ENCODE results near the gene PAN2.
A peak's percentile ranks its signal among the peaks of the same experiment; 100 is the strongest.
"Not testable (repeated sequence)": the region's sequence is repeated elsewhere in the genome, so short reads cannot be mapped to it uniquely, and the experiment has no call there.

Gene PAN2

DNA sequence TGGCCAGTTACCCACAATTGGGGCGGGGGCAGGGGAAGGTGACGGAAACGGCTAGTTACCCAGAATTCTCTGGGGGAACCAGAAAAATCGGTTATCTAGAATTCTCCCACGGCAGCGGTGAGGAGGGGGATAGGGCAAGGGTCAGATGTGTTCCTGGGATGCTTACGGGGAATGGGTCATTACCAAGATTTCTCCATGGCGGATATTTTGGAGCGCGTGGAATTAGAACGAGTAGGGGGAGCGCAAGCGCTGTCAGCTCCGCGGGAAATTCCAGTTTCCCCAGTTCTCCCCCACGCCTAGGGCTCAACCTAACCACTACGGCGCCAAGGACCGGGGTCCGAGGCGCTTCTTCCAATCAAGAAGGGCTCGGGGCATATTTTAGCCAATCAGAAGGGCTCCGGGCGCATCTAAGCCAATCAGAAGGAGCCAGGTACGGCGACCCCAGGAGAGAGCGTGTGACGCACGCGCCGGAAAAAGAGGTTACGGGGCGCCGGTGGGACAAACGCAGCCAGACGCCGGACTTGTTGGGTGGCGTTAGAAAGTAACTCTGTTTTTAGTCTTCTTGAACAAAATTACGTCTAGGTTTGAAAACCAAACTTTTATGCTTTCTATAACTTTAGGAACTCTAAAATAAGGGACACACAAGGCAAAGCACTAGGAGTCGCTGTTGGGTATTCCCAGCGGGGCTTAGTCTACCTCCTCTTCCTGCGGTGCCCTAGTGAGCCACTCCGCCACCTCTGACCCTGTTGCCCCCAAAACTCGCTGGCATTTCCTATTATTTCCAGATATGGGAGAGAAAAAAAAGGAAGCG lies at the start of gene PAN2:
Gene PAN2, minus strand, starts transcription at position 322 of the 811 bp plus-strand sequence. CDS start 906 bp downstream, outside the sequence.
- DNase-seq, result peak; percentile 99

DNA sequence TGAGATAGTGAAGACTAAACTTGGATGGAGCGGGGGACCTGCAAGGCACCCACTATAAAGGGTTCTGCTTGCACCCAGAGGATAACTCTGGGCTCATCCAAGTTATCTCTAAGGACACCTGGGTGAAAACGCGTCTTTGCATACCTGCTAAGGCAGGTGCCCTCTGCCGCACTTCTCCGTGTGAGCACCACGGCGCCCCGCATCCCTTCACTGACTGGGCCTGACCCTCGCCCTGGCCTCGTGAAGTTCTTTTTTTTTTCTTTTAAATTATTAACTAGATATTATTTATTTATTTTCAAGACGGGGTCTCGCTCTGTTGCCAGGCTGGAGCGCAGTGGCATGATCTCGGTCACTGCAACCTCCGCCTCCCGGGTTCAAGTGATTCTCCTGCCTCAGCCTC lies 48.8 kb upstream of the PAN2 start:
- DNase-seq, result no peak

GRCh38 chr12:56377989-56378316 lies 44.2 kb upstream of the PAN2 start:
- DNase-seq, result no peak

DNA sequence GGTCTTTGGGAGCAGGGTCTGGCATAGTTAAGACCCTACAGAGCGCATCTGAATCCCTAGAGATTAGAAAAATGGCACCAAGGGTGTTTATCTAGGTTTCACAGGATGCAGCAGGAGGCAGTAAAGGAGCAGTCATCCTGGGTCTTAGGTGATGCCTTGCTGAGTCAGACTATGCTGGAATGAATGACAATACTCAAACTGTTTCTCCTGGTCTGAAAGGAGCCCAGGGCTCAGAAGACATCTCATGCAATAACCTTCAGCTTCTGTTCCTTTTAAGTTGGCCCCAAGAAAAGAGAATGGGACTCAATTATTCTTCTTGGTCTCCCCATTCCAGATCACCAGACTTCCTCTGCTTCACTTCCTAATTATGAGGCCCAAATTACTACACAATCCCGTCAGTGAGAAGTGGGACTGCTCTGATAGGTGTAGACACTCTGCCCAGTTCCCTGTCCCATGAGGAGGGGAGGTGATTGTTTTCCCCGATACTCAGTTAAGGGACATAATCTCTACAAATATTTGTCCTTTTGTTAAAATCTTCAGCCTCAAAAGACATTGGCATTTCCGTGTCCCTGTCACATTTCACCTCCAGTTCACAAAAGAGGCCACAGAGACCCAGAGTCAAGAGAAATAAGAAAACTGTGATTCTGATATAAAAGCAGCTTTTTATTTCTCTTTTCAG lies 43.6 kb upstream of the PAN2 start:
- DNase-seq, result peak; percentile 21

DNA sequence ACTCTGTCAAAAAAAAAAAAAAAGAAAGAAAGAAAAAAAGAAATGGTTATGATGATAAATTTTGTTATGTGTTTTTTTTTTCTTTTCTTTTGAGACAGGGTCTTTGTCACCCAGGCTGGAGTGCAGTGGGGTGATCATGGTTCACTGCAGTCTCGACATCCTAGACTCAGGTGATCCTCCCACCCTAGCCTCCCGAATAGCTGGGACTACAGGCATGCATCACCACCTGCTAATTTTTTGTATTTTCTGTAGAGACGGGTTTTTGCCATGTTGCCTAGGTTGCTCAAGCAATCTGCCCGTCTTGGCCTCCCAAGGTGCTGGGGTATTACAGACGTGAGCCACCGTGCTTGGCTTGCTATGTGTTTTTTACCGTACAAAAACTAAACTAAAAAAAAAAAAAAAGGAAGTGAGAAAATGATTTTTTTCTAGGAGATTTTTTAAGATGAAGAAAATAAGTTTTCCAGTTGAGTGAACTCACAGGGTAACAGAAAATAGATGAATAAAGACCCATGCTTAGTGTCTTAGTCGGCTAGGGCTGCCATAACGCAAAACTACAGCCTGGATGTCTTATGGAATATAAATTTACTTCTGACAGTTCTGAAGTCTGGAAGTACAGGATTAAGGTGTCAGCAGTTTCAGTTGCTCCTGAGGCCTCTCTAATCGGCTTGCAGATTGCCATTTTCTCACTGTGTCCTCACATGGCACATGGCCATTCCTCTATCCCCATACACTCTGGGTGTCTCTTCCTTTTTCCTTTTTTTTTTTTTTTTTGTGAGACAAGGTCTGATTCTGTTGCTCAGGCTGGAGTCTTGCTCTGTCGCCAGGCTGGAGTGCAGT lies 42.0 kb upstream of the PAN2 start:
- DNase-seq, result no peak

- DNase-seq, result no peak
Observed at GRCh38 chr12:56374726-56375597, 41.2 kb upstream of the PAN2 start.

- DNase-seq, result no peak
Observed at GRCh38 chr12:56373515-56373914, 39.7 kb upstream of the PAN2 start.

GRCh38 chr12:56366948-56367347 lies 33.1 kb upstream of the PAN2 start:
- DNase-seq, result no peak

DNA sequence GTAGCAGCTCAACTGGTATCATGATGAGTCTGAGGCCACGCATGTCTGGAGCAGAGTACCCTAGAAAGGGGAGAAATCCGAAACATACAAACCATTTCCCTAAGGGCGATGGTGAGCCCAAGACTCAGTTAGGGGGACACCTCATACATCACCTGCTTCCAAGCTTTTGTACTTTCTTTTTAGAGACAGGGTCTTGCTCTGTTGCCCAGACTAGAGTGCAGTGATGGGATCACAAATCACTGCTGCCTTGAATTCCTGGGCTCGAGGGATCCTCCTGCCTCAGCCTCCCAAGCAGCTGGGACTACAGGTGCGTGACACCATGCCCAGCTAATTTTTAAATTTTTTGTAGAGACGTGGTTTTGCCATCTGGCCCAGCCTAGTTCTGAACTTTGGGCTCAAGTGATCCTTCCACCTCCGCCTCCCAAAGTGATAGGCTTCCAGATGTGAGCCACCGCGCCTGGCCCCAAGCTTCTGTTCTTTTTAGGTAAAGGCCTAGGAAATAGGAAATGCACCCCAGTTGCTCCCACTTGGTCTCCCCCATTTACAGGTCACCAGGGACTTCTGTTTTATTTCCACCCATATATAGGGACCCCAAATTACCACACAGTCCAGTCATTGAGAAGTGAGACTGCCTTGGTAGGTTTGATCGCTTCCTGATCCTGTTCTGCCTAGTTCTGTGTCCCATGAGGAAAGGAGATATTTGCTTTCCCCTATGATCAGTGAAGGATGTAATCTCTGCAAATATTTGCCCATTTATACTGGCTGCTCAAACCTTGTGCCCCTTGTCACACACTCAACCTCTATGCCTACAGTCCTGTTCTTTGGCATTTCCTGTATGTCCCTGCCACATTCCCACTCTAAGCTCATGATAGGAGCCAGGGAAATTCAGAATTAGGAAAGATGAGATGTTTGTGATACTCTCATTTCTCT lies 28.6 kb upstream of the PAN2 start, which contains the start of gene APOF:
Gene APOF, minus strand, starts transcription at position 728 of the 930 bp plus-strand sequence. Its CDS starts 112 bp downstream, at position 616.
- no peak for DNase-seq

- peak; percentile 15 for DNase-seq
Observed at GRCh38 chr12:56361487-56362129, 27.8 kb upstream of the PAN2 start.

DNA sequence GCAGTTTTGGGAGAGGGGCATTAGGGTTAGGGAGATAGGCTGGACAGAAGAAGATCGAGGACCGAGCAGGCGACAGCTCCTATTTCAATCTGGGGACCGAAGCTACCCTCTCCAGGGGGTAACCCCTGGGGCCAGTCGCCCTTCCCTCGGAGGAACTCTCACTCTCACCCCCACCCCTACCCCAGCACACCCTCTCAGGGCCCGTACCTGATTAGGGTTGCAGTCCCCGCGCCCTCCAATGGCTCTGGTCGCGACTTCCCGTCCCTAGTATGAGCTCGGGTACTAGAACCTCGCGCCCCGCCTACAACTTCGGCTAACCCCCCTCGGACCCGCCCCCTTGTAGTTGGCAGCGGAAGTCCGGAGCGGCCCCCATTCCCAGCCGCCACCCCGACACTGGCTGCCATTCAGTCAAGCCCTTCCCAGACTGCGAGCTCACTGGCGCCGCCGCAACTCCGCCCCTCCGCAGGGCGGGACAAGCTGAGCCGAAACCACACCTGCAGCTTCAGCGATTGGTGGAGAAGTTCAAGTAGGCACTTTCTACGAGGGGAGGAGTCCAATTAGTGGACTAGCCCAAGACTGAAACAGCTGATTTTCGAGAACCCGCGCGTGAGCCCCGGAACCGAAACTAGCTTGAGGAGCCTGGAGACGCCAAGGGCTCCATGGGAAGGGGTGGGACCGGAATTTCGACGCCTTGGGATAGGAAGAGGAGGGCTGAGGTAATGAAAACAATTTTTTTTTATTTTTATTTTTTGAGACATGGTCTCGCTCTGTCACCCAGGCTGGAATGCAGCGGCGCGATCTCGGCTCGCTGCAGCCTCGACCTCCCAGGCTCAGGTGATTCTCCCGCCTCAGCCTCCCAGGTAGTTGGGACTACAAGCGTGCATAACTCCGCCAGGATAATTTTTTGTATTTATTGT lies 26.3 kb upstream of the PAN2 start, which contains the start of gene STAT2:
Gene STAT2, minus strand, starts transcription at position 257 of the 917 bp plus-strand sequence. CDS start 3,536 bp downstream, outside the sequence.
- DNase-seq, result peak; percentile 99

GRCh38 chr12:56358836-56359532 lies 25.2 kb upstream of the PAN2 start:
- no peak for DNase-seq

DNA sequence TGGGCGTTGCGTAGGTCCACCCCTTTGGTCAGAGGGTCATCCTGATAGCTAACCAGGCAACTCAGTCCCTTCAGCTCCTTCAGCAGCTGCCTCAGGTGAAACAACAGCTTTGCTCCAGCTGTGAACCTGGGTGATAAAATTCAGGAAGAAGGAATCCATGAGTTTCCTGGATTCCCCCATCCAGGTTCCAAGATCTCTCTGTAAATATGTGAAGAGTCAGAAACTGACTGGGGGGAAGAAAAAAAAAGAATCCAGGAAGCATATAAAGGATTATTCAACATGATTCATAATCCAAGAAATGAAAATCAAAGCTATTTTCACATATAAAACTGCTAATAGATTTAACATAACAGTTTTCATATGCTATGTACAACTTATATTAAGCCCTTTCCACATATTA lies 17.5 kb upstream of the PAN2 start:
- no peak for DNase-seq

GRCh38 chr12:56350662-56351061 lies 16.9 kb upstream of the PAN2 start:
- no peak for DNase-seq

- DNase-seq, result no peak
Observed at GRCh38 chr12:56348776-56349175, 15.0 kb upstream of the PAN2 start.

DNA sequence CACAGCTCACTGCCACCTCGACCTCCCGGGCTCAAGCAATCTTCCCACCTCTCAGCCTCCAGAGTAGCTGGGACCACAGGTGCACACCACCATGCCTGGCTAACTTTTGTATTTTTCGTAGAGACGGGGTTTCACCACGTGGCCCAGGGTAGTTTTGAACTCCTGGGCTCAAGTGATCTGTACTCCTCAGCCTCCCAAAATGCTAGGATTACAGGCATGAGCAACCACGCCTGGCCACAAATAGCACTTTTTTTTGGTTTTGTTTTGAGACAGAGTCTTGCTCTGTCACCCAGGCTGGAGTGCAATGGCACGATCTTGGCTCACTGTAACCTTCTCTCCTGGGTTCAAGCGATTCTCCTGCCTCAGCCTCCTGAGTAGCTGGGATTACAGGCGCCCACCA lies 13.5 kb upstream of the PAN2 start:
- not testable (repeated sequence) for DNase-seq

DNA sequence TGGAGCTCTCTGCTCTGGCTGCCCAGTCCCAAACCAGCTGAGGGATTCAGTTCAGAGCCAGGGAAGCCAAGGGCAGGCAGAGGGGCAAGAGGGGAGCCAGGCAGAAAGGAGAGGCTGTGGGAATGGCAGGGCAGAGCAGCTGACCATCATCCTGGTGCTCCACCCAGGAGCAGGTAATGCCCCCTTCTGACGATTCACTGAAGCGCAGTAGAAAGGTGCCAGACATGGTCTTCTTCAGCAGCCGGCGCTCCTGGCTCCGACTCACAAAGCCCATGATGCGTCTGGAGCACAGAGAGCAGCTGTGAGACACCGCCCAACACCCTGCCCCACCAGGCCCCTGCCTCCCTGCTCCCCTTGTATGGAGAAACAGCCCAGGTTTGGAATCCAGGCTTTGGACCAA lies 12.9 kb upstream of the PAN2 start:
- no peak for DNase-seq

- not testable (repeated sequence) for DNase-seq
Observed at GRCh38 chr12:56342290-56342689, 8.5 kb upstream of the PAN2 start.

GRCh38 chr12:56341616-56342015 lies 7.8 kb upstream of the PAN2 start:
- no peak for DNase-seq

Data from NCI-H146 (cell line).